ENCODE measurements around the gene PRMT2.
"Not testable (repeated sequence)": the region's sequence is repeated elsewhere in the genome, so short reads cannot be mapped to it uniquely, and the experiment has no call there.

PRMT2 gene

GRCh38 chr21:46625759-46626158 is 9.7 kb upstream of the PRMT2 start:
- H3K4me1 Mint-ChIP-seq (ENCODE audit: low read depth): peaks cover 27% of the 10 kb centered on the region
- H3K4me3 Mint-ChIP-seq: no peak overlapping the region
- H3K27me3 Mint-ChIP-seq (ENCODE audit: low read depth): no peaks in the 10 kb centered on the region
- H3K27ac Mint-ChIP-seq: no peak overlapping the region
- peaks cover 12% of the 10 kb centered on the region for H3K9me3 Mint-ChIP-seq
- peaks cover 9% of the 10 kb centered on the region for H3K36me3 Mint-ChIP-seq (ENCODE audit: low read depth)
- no peak for DNase-seq (ENCODE audit: low spot score)

DNA sequence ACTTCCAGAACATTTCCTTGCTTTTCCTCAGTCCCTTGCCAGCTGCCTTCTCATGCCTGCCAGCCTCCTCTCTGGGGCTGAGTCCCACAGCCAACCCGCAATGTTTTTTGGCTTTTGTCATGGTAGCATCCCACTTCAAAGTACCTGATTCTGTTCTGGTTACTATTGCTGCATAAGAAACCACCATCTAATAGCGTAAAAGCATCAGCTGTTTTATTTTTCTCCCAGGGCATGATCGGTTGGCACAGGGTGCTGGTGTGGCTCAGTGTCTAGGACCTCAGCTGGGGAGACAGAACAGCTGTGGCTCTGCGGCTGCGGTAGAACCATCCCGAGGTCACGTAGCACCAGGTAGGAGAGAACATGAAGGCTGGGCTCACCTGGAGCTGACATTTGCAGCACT is 8.9 kb upstream of the PRMT2 start:
- Mint-ChIP-seq H3K36me3 (ENCODE audit: low read depth) (peaks cover 9% of the 10 kb centered on the region), H3K27ac (no peak overlapping the region), H3K4me1 (ENCODE audit: low read depth) (peaks cover 24% of the 10 kb centered on the region), H3K9me3 (peaks cover 12% of the 10 kb centered on the region), H3K27me3 (ENCODE audit: low read depth) (no peaks in the 10 kb centered on the region), H3K4me3 (no peak overlapping the region)
- no peak for DNase-seq (ENCODE audit: low spot score)

GRCh38 chr21:46626975-46627501 is 8.4 kb upstream of the PRMT2 start:
- peaks cover 9% of the 10 kb centered on the region for H3K36me3 Mint-ChIP-seq (ENCODE audit: low read depth)
- H3K27me3 Mint-ChIP-seq (ENCODE audit: low read depth): no peaks in the 10 kb centered on the region
- H3K9me3 Mint-ChIP-seq: peaks cover 12% of the 10 kb centered on the region
- peaks cover 19% of the 10 kb centered on the region for H3K4me1 Mint-ChIP-seq (ENCODE audit: low read depth)
- no peak for DNase-seq (ENCODE audit: low spot score)
- H3K27ac Mint-ChIP-seq: no peak overlapping the region
- H3K4me3 Mint-ChIP-seq: no peak overlapping the region

DNA sequence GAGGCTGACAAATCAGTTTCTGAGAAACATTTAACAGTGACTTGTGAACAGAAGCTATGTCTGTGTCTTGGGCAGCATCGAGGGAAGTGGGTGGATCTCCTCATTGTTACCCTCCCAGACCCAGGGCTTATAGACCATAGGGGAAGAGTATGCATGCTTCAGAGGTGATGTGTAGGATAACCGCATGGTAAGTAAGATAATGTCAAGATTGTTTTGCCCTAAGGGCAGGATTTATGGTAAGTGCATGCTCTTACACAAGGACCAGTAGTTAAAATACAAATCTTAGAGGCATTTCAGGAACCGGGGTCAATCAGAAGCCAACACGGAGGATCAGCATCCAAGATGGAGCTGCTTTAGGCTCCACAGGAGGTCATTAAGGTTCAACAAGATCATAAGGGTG is 7.7 kb upstream of the PRMT2 start:
- Mint-ChIP-seq H3K4me3 (no peak overlapping the region), H3K27ac (no peak overlapping the region), H3K4me1 (ENCODE audit: low read depth) (peaks cover 13% of the 10 kb centered on the region), H3K36me3 (ENCODE audit: low read depth) (peaks cover 9% of the 10 kb centered on the region), H3K27me3 (ENCODE audit: low read depth) (no peaks in the 10 kb centered on the region), H3K9me3 (peaks cover 12% of the 10 kb centered on the region)
- DNase-seq (ENCODE audit: low spot score): no peak

GRCh38 chr21:46628868-46629267 is 6.6 kb upstream of the PRMT2 start:
- peaks cover 15% of the 10 kb centered on the region for H3K4me1 Mint-ChIP-seq (ENCODE audit: low read depth)
- H3K9me3 Mint-ChIP-seq: peaks cover 12% of the 10 kb centered on the region
- no peak overlapping the region for H3K4me3 Mint-ChIP-seq
- peaks cover 10% of the 10 kb centered on the region for H3K36me3 Mint-ChIP-seq (ENCODE audit: low read depth)
- DNase-seq (ENCODE audit: low spot score): no peak
- no peak overlapping the region for H3K27ac Mint-ChIP-seq
- no peaks in the 10 kb centered on the region for H3K27me3 Mint-ChIP-seq (ENCODE audit: low read depth)

GRCh38 chr21:46630915-46631314 is 4.6 kb upstream of the PRMT2 start:
- not testable (repeated sequence) for H3K9me3 Mint-ChIP-seq; H3K27ac Mint-ChIP-seq; H3K4me3 Mint-ChIP-seq; H3K36me3 Mint-ChIP-seq (ENCODE audit: low read depth); DNase-seq (ENCODE audit: low spot score); H3K27me3 Mint-ChIP-seq (ENCODE audit: low read depth)
- peaks cover 27% of the 10 kb centered on the region for H3K4me1 Mint-ChIP-seq (ENCODE audit: low read depth)

DNA sequence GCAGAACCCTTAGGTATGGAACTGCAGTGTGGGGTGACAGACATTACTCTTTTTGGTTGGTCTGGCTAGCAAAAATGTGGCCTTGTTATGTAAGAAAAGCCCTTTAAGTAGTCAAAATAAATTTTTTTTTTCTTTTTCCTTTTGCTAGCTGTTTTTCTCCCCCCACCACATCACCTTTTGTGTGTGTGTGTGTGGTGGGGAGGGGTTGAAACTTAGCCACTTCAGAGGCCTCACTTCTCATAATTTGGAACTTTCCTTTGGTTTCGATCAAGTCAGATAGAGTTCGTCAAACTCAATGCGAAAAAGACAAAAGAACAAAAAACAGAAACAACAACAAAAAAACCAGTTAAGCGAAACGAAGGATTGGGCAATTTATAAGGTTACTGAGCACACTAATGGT is 1.9 kb upstream of the PRMT2 start:
- Mint-ChIP-seq H3K27me3 (ENCODE audit: low read depth) (no peaks in the 10 kb centered on the region), H3K9me3 (no peaks in the 10 kb centered on the region), H3K4me1 (ENCODE audit: low read depth) (peaks cover 42% of the 10 kb centered on the region), H3K36me3 (ENCODE audit: low read depth) (peaks cover 14% of the 10 kb centered on the region), H3K4me3 (peak overlapping the region; percentile 93), H3K27ac (peak overlapping the region; percentile 92)
- DNase-seq (ENCODE audit: low spot score): no peak

GRCh38 chr21:46634427-46634826 is 1.0 kb upstream of the PRMT2 start:
- DNase-seq (ENCODE audit: low spot score): peak; percentile 25
- peak overlapping the region; percentile 92 for H3K27ac Mint-ChIP-seq

GRCh38 chr21:46634966-46635323 is 529 bp upstream of the PRMT2 start:
- Mint-ChIP-seq H3K9me3 (no peaks in the 10 kb centered on the region), H3K4me3 (peak overlapping the region; percentile 93), H3K4me1 (ENCODE audit: low read depth) (peaks cover 55% of the 10 kb centered on the region), H3K27ac (peak overlapping the region; percentile 92), H3K36me3 (ENCODE audit: low read depth) (peaks cover 23% of the 10 kb centered on the region), H3K27me3 (ENCODE audit: low read depth) (no peaks in the 10 kb centered on the region)
- DNase-seq (ENCODE audit: low spot score): no peak

More at GRCh38 chr21:46634427-46634826, 1.0 kb upstream of the PRMT2 start:
- Mint-ChIP-seq H3K4me1 (ENCODE audit: low read depth) (peaks cover 50% of the 10 kb centered on the region), H3K27me3 (ENCODE audit: low read depth) (no peaks in the 10 kb centered on the region), H3K9me3 (no peaks in the 10 kb centered on the region), H3K36me3 (ENCODE audit: low read depth) (peaks cover 19% of the 10 kb centered on the region), H3K4me3 (peak overlapping the region; percentile 93)

DNA sequence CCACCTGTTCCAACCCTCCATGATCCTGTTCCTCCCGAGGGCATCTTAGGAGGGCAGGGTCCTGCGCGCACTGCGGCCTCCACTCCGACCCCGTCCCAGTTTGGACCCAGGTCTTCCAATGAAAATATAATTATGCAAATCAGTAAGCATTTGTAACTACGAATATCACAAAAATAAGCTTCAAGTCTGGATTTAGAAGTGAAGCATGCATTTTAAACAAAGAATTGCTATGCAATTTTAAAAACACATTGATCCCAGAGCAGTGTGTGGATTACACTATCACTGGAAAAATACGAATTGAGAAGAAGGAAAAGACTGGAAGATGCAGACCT is 673 bp downstream of the PRMT2 start:
- no peaks in the 10 kb centered on the region for H3K27me3 Mint-ChIP-seq (ENCODE audit: low read depth)
- no peaks in the 10 kb centered on the region for H3K9me3 Mint-ChIP-seq
- no peak for DNase-seq (ENCODE audit: low spot score)
- peaks cover 59% of the 10 kb centered on the region for H3K4me1 Mint-ChIP-seq (ENCODE audit: low read depth)
- H3K27ac Mint-ChIP-seq: peak overlapping the region; percentile 92
- peaks cover 31% of the 10 kb centered on the region for H3K36me3 Mint-ChIP-seq (ENCODE audit: low read depth)
- peak overlapping the region; percentile 93 for H3K4me3 Mint-ChIP-seq

GRCh38 chr21:46636550-46637285 is 1.2 kb downstream of the PRMT2 start:
- Mint-ChIP-seq H3K36me3 (ENCODE audit: low read depth) (peaks cover 36% of the 10 kb centered on the region), H3K9me3 (no peaks in the 10 kb centered on the region), H3K27me3 (ENCODE audit: low read depth) (no peaks in the 10 kb centered on the region), H3K27ac (peak overlapping the region; percentile 92), H3K4me1 (ENCODE audit: low read depth) (peaks cover 59% of the 10 kb centered on the region), H3K4me3 (peak overlapping the region; percentile 93)
- no peak for DNase-seq (ENCODE audit: low spot score)

DNA sequence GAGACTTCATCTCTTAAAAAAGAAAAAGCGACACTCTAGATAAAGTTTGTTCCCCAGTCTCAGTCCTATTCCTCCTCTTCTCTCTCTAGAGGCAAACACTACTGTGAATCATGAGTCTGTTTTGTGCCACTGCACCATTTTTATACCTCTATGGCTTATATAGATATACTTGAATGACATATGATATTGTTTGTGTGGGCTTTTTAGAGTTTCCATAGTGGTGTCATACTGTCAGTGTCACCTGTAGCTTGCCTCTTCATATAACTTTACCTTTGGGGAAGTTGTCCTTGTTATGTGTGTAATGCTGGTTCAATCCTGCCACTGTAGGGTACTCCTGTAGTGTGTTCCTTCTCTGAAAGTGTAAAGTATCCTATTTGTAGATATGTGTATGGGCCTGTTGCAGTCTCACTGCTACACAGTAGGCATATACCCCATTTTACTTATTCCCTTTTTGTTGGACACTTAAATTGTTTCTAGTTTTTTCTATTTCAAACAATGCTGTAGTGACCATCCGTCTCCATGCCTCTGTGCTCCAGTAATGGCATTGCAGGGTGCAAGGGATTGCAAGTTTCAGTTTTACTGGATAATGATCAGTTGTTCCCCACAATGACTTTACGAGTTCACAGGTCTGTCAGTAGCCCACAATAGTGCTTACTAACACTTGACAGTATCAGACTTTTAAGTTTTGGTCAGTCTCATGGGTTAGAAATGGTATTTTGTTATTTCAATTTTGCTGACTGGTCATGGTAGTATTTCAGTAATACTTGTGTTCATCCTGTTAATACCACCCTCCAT is 2.7 kb downstream of the PRMT2 start:
- Mint-ChIP-seq H3K27ac (peak overlapping the region; percentile 78), H3K4me3 (peak overlapping the region; percentile 75), H3K9me3 (no peaks in the 10 kb centered on the region), H3K4me1 (ENCODE audit: low read depth) (peaks cover 57% of the 10 kb centered on the region), H3K36me3 (ENCODE audit: low read depth) (peaks cover 40% of the 10 kb centered on the region), H3K27me3 (ENCODE audit: low read depth) (no peaks in the 10 kb centered on the region)
- no peak for DNase-seq (ENCODE audit: low spot score)

DNA sequence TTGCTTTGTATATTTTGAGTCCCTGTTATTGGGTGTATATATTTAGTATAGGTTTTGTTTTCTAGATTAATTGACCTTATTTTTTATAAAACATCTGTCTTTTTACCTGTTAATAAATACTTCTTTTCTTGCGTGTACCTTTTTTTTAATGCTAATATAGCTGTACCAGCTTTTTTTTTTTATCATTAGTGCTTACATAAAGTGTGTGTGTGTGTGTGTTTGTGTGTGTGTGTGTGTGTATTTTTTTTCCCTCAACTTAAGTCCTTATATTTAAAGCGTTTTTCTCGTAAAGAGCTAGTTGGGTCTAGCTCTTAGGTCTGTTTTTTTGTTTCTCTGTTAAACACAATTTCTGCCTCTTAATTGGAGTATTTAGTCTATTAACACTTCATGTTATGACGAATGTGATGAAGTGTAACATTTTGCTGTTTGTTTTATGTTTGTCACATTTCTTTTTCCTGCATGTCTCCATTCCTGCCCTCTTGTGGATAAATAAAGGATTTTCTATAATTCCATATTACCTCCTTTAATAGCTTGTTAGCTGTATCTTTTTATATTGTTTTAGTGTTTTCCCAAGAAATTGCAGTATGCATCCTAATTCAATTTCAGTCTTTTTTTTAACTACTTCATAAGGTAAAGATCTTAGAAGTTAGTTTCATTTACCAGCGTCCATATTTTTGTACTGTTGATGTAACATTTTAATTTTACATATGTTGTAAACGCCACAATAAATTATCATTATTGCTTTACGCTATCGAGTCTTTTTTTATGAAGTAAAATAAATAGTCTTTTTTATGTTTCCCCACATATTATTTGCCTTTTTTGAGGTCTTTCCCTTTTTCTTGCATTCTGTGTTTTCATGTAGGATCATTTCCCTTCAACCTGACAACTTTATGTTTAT is 4.3 kb downstream of the PRMT2 start:
- DNase-seq (ENCODE audit: low spot score): no peak
- peaks cover 53% of the 10 kb centered on the region for H3K36me3 Mint-ChIP-seq (ENCODE audit: low read depth)
- H3K9me3 Mint-ChIP-seq: no peaks in the 10 kb centered on the region
- H3K4me1 Mint-ChIP-seq (ENCODE audit: low read depth): peaks cover 43% of the 10 kb centered on the region
- no peaks in the 10 kb centered on the region for H3K27me3 Mint-ChIP-seq (ENCODE audit: low read depth)
- peak overlapping the region; percentile 57 for H3K4me3 Mint-ChIP-seq
- H3K27ac Mint-ChIP-seq: no peak overlapping the region
